Activated T-helper 2 cell treated with anti-CD3 and anti-CD28 coated beads, Interferon-gamma antibody, Interleukin-2, Interleukin-4, amounts not matched to agents 10 μg/mL and 5 μg/mL and 100 μg/mL, durations not matched to agents 14 hours and 24 hours and 36 hours (primary cell): ENCODE data around the gene LONP2. TPM values are rescaled to one million over a fixed set of nuclear protein-coding genes. Genes with fewer than 3 reads are reported as not detected.

Experiments
- DNase-seq: peaks from one replicate; pipeline ENCODE4 v3.0.0; 2021; ENCODE audit warnings: low spot score
- H3K27ac Mint-ChIP-seq: one replicate; pipeline ENCODE4 v1.8.0; 2021; ENCODE audit warnings: mixed read lengths
- H3K27me3 Mint-ChIP-seq: one replicate; pipeline ENCODE4 v1.8.0; 2021; ENCODE audit warnings: low read depth, mixed read lengths
- H3K36me3 Mint-ChIP-seq: one replicate; pipeline ENCODE4 v1.8.0; 2021; ENCODE audit warnings: low read depth, mixed read lengths
- H3K4me1 Mint-ChIP-seq: one replicate; pipeline ENCODE4 v1.8.0; 2021; ENCODE audit warnings: low read depth, mixed read lengths
- H3K4me3 Mint-ChIP-seq: one replicate; pipeline ENCODE4 v1.8.0; 2021; ENCODE audit warnings: low read depth, mild to moderate bottlenecking, moderate library complexity, mixed read lengths
- H3K9me3 Mint-ChIP-seq: one replicate; pipeline ENCODE4 v1.8.0; 2021; ENCODE audit warnings: mixed read lengths
- intact Hi-C: fragments of 100-400 bp; cut with micrococcal nuclease; formaldehyde crosslinking; loops from one replicate; pipeline ENCODE4 v1.15.1; 2023
- total RNA-seq: library from RNA; stranded (reverse); gene quantifications from 2 replicates; pipeline ENCODE4 v1.2.3, GENCODE V29; 2022

LONP2 gene, protein sequence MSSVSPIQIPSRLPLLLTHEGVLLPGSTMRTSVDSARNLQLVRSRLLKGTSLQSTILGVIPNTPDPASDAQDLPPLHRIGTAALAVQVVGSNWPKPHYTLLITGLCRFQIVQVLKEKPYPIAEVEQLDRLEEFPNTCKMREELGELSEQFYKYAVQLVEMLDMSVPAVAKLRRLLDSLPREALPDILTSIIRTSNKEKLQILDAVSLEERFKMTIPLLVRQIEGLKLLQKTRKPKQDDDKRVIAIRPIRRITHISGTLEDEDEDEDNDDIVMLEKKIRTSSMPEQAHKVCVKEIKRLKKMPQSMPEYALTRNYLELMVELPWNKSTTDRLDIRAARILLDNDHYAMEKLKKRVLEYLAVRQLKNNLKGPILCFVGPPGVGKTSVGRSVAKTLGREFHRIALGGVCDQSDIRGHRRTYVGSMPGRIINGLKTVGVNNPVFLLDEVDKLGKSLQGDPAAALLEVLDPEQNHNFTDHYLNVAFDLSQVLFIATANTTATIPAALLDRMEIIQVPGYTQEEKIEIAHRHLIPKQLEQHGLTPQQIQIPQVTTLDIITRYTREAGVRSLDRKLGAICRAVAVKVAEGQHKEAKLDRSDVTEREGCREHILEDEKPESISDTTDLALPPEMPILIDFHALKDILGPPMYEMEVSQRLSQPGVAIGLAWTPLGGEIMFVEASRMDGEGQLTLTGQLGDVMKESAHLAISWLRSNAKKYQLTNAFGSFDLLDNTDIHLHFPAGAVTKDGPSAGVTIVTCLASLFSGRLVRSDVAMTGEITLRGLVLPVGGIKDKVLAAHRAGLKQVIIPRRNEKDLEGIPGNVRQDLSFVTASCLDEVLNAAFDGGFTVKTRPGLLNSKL
- total RNA-seq = 49.7 and 54.2 TPM in 2 replicates

- peak; percentile 89 for DNase-seq
- Mint-ChIP-seq H3K36me3 (peaks cover 7% of the 10 kb centered on the region), H3K27ac (peak within 1 kb of the TSS; percentile 88), H3K4me1 (peaks cover 23% of the 10 kb centered on the region), H3K27me3 (no peaks in the 10 kb centered on the region), H3K4me3 (peak within 1 kb of the TSS; percentile 92), H3K9me3 (peaks cover 9% of the 10 kb centered on the region)
- intact Hi-C loops = loop anchor here (1.0 to 10.0 kb wide), 3 partner anchors 12 to 386 kb away; no protein-coding TSS in a partner anchor
Measured at GRCh38 chr16:48244080-48244862, at the start of gene LONP2. TSS of gene LONP2 (plus strand) at chr16:48244300. CDS start at chr16:48244389, 89 bp downstream.

GRCh38 chr16:48194828-48195556, 49.1 kb upstream of the LONP2 start:
- Mint-ChIP-seq H3K4me3 (no peak overlapping the region), H3K36me3 (no peaks in the 10 kb centered on the region), H3K9me3 (no peaks in the 10 kb centered on the region), H3K27me3 (peaks cover 10% of the 10 kb centered on the region), H3K4me1 (peaks cover under 1% of the 10 kb centered on the region), H3K27ac (no peak overlapping the region)
- DNase-seq = no peak
- intact Hi-C loops = no loop called here

GRCh38 chr16:48197294-48197693, 46.8 kb upstream of the LONP2 start:
- Mint-ChIP-seq H3K9me3 (no peaks in the 10 kb centered on the region), H3K4me1 (no peaks in the 10 kb centered on the region), H3K27me3 (peaks cover 6% of the 10 kb centered on the region), H3K4me3 (no peak overlapping the region), H3K27ac (no peak overlapping the region), H3K36me3 (no peaks in the 10 kb centered on the region)
- DNase-seq = no peak
- intact Hi-C loops = no loop called here

DNA sequence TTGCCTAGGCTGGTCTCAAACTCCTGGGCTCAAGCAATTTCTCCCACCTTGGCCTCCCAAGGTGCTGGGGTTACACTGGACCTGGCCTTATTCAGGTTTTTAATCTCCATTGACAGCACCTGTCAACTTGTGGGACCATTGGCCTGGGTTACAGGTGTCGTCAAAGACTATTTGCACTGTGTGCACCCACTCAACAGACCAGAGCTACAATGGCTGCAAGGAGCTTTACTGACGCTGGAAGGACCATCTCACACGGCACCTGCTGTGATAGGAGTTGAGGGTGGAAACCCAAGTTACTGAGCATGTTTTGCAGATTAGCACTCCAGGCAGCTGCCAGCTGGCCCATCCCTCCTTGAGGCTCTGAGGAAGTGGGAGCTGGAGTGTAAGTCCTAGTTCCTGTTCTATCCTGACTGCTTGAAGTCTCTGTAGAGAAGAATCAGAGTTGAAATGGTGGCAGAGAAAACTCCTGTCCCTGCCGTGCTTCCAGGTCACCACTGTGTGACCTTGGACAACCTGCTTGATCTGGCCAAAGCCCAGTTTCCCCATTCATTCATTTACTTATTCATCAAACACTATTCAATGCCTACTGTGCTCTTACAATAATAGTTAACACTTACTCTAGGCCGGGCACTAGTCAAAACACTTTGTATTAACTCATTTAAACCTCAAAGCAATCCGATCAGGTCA, 42.4 kb upstream of the LONP2 start:
- peaks cover 5% of the 10 kb centered on the region for H3K27me3 Mint-ChIP-seq
- no peaks in the 10 kb centered on the region for H3K9me3 Mint-ChIP-seq
- no peak for DNase-seq
- H3K27ac Mint-ChIP-seq = no peak overlapping the region
- no peak overlapping the region for H3K4me3 Mint-ChIP-seq
- intact Hi-C loops = no loop called here
- no peaks in the 10 kb centered on the region for H3K4me1 Mint-ChIP-seq
- no peaks in the 10 kb centered on the region for H3K36me3 Mint-ChIP-seq

GRCh38 chr16:48203974-48204824, 39.9 kb upstream of the LONP2 start:
- no peaks in the 10 kb centered on the region for H3K36me3 Mint-ChIP-seq
- no peaks in the 10 kb centered on the region for H3K9me3 Mint-ChIP-seq
- intact Hi-C loops = no loop called here
- H3K4me3 Mint-ChIP-seq = no peak overlapping the region
- H3K27ac Mint-ChIP-seq = no peak overlapping the region
- DNase-seq = no peak
- H3K27me3 Mint-ChIP-seq = peaks cover 6% of the 10 kb centered on the region
- H3K4me1 Mint-ChIP-seq = no peaks in the 10 kb centered on the region

- intact Hi-C loops = no loop called here
- Mint-ChIP-seq H3K36me3 (no peaks in the 10 kb centered on the region), H3K27me3 (peaks cover 6% of the 10 kb centered on the region), H3K27ac (no peak overlapping the region), H3K9me3 (no peaks in the 10 kb centered on the region), H3K4me1 (no peaks in the 10 kb centered on the region), H3K4me3 (no peak overlapping the region)
- DNase-seq = no peak
Measured at GRCh38 chr16:48204825-48205151, 39.3 kb upstream of the LONP2 start.

GRCh38 chr16:48206594-48207242, 37.4 kb upstream of the LONP2 start:
- intact Hi-C loops = no loop called here
- Mint-ChIP-seq H3K4me1 (no peaks in the 10 kb centered on the region), H3K36me3 (no peaks in the 10 kb centered on the region), H3K4me3 (no peak overlapping the region), H3K27me3 (peaks cover 6% of the 10 kb centered on the region), H3K9me3 (no peaks in the 10 kb centered on the region), H3K27ac (no peak overlapping the region)
- DNase-seq = no peak

- H3K27me3 Mint-ChIP-seq = peaks cover 6% of the 10 kb centered on the region
- H3K4me1 Mint-ChIP-seq = no peaks in the 10 kb centered on the region
- intact Hi-C loops = no loop called here
Measured at GRCh38 chr16:48210747-48211146, 33.4 kb upstream of the LONP2 start.

GRCh38 chr16:48212033-48212432, 32.1 kb upstream of the LONP2 start:
- Mint-ChIP-seq H3K27ac (no peak overlapping the region), H3K9me3 (no peaks in the 10 kb centered on the region), H3K36me3 (no peaks in the 10 kb centered on the region), H3K27me3 (peaks cover 4% of the 10 kb centered on the region), H3K4me1 (no peaks in the 10 kb centered on the region), H3K4me3 (no peak overlapping the region)
- intact Hi-C loops = no loop called here
- DNase-seq = no peak

More at GRCh38 chr16:48210747-48211146, 33.4 kb upstream of the LONP2 start:
- Mint-ChIP-seq H3K36me3 (no peaks in the 10 kb centered on the region), H3K9me3 (no peaks in the 10 kb centered on the region), H3K4me3 (no peak overlapping the region), H3K27ac (no peak overlapping the region)
- DNase-seq = no peak

- intact Hi-C loops = no loop called here
Measured at GRCh38 chr16:48215738-48216137, 28.4 kb upstream of the LONP2 start.

GRCh38 chr16:48217708-48218107, 26.4 kb upstream of the LONP2 start:
- H3K27ac Mint-ChIP-seq = no peak overlapping the region
- H3K4me3 Mint-ChIP-seq = no peak overlapping the region
- intact Hi-C loops = no loop called here
- DNase-seq = no peak
- no peaks in the 10 kb centered on the region for H3K9me3 Mint-ChIP-seq
- peaks cover 3% of the 10 kb centered on the region for H3K27me3 Mint-ChIP-seq
- no peaks in the 10 kb centered on the region for H3K4me1 Mint-ChIP-seq
- no peaks in the 10 kb centered on the region for H3K36me3 Mint-ChIP-seq

More at GRCh38 chr16:48215738-48216137, 28.4 kb upstream of the LONP2 start:
- H3K27ac Mint-ChIP-seq = no peak overlapping the region
- no peaks in the 10 kb centered on the region for H3K9me3 Mint-ChIP-seq
- peaks cover 3% of the 10 kb centered on the region for H3K27me3 Mint-ChIP-seq
- no peaks in the 10 kb centered on the region for H3K36me3 Mint-ChIP-seq
- H3K4me3 Mint-ChIP-seq = no peak overlapping the region
- H3K4me1 Mint-ChIP-seq = no peaks in the 10 kb centered on the region
- no peak for DNase-seq
